Uterus (tissue), 2 donors: ENCODE results near the gene HECW1.
"Not testable (repeated sequence)": the region's sequence is repeated elsewhere in the genome, so short reads cannot be mapped to it uniquely, and the experiment has no call there.

ENCODE experiments used
- CTCF ChIP-seq, 4 experiments: fragments of 200-600 bp in 2 of 4; fragments of 450-650 bp in 2 of 4; sonication (generic) in 2 of 4; IDR thresholded peaks; one replicate each; pipeline ENCODE4 v1.5.1; 2016 to 2019; ENCODE audit warnings: antibody characterized with exemption in 4 of 4, mild to moderate bottlenecking in 2 of 4, moderate library complexity in 1 of 4
- POLR2A ChIP-seq, 2 donors: fragments of 450-650 bp; IDR thresholded peaks; one replicate each; pipeline ENCODE4 v1.6.1; 2016; ENCODE audit warnings: antibody characterized with exemption in 2 of 2, mild to moderate bottlenecking in 1 of 2, moderate library complexity in 1 of 2

- not testable (repeated sequence) for TF ChIP-seq POLR2A, CTCF (IDR thresholded peaks at IDR 0.05)
These were observed 98.1 kb downstream of the HECW1 start for GRCh38 chr7:43210539-43210938.
